ENCODE measurements around the gene VPS8.
"Not testable (repeated sequence)": the region's sequence is repeated elsewhere in the genome, so short reads cannot be mapped to it uniquely, and the experiment has no call there.

The VPS8 gene

DNA sequence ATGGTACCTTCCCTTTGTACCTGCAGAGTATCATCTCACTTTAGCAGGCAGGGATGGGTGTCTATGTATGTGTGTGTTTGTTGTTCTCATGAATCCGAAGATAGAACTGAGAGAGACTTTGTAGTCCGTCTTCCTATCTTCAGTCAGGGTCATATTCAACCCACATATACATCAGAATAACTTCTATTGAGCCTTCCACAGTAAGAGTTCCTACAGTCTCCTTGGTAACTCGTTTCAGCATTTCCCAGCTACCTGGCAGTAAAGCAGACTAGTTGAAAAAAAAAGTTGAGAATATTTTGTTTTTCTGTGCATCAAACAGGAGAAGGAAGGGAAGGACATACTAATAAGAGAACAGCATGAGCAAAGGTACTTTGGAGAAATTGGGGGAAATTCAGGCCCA lies 106.8 kb downstream of the VPS8 start:
- no peak for DNase-seq (ENCODE audit: low spot score)

DNA sequence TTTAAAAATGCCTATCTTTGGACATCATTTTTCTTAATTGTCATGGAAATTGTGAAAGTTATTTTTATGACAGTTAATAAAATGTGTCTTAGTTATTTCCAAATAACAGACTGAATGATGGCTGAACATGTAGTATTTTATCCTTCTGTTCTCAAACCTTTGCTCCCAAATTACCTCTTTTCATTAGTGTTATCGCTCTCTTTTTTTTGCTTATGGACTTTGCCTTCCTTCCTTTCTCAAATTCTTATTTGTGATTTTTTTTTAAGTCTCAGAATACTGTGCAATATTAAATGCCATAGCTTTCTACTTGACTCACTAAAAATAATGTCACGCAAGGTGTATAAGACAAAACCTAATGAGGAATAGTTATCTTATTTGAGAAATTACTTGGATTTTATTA lies 107.7 kb downstream of the VPS8 start:
- no peak for DNase-seq (ENCODE audit: low spot score)

DNA sequence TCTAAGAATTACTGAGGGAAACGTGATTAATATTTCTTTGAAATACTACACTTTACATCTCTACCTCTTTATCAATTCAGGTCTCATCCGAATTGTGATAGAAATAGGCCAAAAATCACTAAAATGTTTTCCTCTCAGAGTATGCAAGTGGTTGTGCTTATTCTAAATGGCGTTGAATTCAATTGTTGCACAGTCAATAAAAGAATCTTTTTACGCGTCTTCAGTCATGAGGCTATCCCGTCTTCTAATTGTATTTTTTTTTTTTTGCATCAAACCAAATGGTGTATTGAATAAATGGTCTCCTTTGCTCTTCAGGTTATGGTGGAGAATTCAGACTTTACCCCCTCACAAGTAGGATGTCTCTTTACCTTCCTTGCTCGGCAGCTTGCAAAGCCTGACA lies 112.6 kb downstream of the VPS8 start:
- no peak for DNase-seq (ENCODE audit: low spot score)

DNA sequence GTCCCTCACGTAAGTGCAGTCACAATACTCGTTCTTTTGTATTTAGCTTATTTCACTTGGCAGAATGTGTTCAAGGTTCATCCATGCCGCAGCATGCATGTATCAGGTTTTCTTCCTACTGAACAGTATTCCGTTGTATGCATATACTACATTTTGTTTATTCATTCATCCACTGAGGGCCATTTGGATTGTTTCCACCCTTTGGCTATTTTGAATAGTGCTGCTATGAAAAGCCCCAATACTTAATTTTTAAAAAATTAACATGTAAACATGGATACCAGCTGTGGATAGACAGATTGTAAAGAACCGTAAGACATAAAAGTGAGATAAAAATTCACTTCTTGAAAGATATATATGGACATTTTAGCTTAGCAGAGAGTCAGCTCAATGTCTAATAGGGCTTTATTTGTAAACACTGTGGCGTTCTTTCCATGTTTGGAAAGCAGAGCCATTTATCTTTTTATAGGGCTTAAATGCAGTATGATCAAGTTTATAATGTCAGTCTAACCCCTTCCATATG lies 115.9 kb downstream of the VPS8 start:
- no peak for DNase-seq (ENCODE audit: low spot score)

DNA sequence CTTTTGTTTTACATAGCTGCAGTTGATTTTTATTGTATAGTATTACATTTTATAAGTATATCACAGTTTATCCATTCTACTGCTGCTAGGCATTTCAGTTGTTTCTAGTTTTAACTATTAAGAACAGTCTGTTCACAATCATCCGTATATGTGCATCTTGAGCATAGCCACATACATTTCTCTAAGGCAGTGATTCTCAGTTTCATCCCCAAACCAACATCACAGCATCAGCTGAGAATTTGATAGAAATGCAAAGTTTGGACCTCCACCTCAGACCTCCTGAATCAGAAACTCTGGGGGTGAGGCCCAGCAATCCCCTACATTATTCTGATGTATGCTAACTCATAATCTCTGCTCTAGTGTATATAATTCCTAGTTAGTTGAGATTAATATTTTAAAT lies 120.8 kb downstream of the VPS8 start:
- no peak for DNase-seq (ENCODE audit: low spot score)

DNA sequence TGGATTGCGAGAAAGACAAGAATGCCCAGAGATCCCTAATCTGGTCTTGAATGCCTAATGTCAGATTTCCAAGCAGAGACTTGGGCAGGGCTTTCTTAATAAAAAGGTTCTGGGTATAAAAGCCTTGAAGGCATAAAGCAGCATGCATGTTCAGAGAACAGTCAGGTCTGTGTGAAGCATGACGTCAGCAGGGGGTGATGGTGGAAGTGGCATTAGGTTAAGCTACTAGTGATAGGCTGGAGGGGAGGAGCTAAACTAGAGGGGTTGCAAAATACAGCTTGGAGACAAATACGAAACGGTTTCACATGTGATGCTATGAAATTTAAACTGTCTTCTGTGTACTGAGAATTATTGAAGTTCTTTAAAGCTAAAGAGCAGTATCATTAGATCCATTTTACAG lies 125.6 kb downstream of the VPS8 start:
- no peak for DNase-seq (ENCODE audit: low spot score)

DNA sequence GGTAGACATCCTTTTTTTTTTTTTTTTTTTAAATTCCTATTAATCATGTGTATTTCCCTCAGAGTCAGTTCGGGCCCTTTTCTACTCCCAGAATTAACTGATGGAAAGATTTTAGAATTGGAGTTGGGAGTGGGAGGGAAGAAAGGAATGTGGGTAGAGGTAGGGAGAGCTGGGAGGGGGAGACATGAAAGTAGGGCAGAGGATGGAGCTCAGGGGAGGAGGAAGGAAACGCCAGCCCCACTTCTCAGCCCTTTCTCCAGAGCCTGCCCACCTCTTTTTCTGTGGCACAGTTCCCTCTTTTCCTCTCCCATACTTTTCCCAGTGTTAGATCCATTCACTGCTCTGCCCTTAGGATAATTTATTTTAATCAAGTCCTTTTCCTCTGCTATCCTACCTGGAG lies 129.4 kb downstream of the VPS8 start:
- no peak for DNase-seq (ENCODE audit: low spot score)

DNA sequence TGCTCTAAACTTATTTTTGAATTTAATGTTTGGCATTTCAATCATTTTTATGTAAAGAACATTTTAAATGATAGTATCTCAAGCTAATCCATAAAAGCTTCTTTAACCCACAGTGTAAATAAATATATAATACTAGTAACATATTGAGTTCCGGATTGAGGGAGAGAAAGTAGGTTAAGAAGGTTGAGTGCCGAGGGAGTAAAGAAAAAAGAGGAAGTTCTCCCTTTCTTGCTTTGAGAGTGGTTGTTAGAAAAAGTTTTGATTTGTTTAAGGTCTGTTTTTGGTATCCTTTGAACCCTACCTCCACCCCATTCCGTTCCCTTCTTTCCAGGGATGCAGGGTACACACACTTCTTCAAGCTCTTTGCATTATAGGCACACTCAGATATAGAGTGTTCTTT lies 130.8 kb downstream of the VPS8 start:
- DNase-seq (ENCODE audit: low spot score): no peak

DNA sequence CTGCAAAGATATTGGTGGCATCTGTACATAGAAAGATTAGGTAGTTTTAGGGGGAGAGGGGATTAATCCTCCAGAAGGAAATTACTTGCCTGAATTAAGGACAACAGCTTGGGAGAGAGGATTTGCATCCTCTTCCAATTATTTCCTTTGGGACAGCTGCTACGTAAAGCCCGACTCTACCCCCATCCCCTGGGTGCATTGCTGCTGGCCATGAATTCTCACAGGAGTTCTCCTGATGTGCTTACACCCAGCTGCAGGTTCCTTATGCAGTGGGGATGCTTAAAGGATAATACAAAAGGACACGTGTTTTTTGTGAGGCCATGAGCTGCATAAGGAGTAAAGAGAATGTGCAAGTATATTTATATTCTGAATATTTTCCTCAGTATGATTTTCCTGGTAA lies 132.3 kb downstream of the VPS8 start:
- no peak for DNase-seq (ENCODE audit: low spot score)

DNA sequence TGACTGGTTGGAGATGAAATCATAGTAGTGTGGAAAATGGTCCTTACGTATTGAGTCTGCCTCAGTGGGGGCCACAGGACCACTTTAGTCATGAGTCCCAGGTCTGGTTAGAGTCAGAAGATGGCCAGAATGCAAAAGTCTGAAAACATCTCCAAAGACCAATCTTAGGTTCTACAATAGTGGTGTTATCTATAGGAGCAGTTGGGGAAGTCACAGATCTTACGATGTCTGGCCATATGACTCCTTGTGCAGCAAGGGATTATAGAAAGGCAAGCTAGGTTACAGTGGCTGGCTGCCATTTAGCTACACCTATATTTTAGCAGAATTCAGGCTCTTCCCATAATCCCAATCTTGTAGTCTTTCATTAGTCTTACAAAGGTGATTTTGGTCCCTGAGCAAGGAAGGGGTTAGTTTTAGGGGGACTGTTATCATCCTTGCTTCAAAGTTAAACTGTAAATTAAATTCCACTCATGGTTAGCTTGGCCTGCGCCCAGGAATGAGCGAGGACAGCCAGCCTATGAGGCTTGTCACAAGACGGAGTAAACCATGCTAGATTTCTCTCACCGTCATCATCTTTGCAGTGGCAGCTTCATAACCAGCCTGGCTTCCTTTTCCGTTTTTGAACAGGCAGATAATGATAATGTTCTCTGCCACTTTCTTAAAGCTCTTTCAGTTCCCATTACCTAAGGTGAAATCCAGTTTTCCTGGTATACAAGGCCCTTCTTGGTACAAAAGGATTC lies 134.1 kb downstream of the VPS8 start:
- DNase-seq (ENCODE audit: low spot score): no peak

DNA sequence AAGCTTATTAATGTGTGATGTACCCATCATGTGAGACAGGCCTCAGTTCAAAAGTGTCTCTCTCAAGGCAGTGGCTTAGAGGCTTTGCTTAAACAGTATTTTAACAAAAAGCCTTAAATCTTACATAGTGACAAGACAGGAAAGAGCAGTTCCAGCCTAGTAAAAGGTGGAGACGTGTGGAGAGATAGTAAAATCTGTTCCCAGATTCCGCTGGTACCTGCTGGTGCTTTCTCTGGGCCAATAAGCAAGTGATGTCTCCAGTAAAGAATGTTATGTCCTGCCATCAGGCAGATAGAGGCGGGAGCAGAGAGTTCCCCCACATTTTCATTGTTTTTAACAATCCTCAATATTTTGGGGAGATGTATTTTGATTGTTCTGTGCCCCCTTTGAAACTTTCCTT lies 135.0 kb downstream of the VPS8 start:
- no peak for DNase-seq (ENCODE audit: low spot score)

DNA sequence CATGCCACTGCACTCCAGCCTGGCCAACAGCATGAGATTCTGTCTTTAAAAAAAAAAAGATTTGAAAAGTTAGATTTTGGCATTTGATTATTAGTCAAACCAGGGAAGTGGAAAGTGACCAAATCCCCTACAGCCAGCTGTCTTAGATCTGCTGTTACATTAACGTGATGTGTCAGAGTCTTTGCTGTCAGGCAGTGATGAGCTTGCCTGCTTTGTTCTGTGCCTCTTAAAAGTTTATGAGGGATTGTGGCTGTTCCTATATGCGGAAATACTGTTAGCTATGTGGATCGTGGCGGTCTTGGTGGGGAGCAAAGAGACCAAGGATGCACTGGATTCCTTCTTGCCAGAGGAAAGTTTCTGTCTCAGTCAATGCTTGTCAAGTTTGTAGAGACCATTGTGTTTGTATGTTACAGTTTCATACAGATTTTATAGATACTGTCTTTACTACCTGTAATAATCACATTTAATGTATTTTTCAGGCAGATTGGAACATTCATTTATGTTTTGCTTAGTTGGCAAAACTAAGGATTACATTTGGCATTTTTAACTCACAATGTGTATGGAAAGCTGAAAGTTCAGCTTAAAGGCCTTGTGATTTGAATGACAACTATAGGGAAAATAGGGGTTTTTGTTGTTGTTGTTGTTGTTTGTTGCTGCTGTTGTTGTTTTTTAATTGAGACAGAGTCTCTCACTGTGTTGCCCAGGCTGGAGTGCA lies 137.4 kb downstream of the VPS8 start:
- no peak for DNase-seq (ENCODE audit: low spot score)

DNA sequence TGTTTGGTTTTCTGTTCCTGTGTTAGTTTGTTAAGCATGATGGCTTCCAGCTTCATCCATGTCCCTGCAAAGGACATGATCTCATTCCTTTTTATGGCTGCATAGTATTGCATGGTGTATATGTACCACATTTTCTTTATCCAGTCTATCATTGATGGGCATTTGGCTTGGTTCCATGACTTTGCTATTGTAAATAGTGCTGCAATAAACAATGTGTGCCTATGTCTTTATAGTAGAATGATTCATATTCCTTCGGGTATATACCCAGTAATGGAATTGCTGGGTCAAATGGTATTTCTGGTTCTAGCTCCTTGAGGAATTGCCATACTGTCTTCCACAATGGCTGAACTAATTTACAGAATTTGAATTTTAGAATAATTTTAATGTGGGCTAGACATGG lies 138.8 kb downstream of the VPS8 start:
- DNase-seq (ENCODE audit: low spot score): not testable (repeated sequence)

DNA sequence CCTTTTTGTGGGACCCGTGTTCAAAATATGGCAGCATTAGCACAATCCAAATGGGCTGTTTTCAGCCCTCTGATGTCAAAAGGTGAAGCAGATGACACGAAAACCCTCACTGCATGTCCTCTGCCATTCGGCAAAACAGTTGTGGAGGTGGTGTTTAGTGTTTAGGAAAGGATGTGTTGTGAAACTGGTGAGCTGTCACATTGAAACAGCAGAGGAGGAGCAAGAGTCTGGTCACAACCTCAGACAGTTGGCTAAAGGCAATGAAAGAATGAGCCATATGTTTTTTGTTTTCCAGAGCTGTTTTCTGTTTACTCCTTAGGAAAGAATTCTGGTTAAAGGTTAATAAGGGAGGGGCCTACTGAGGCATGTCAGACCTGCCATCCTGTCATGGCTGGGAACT lies 140.7 kb downstream of the VPS8 start:
- DNase-seq (ENCODE audit: low spot score): no peak

DNA sequence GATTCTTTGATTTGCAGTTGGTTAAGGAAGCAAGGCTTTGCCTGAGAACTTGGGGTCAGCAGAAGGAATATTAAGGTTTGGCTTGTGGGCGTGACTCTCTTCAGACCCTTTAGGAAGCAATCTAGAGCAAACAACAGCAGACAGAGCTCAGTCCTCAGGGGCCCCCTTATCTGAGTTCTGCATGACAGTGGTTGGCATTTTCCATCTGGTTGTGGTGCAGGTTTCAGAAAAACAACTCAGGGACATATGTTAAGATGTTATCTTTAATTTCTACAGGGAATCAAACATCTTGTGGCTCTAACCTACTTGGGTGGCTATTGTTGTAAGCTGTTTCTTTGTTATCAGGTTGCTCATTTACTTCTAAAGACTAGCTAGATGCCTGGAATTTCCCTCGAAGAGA lies 141.4 kb downstream of the VPS8 start:
- DNase-seq (ENCODE audit: low spot score): no peak

DNA sequence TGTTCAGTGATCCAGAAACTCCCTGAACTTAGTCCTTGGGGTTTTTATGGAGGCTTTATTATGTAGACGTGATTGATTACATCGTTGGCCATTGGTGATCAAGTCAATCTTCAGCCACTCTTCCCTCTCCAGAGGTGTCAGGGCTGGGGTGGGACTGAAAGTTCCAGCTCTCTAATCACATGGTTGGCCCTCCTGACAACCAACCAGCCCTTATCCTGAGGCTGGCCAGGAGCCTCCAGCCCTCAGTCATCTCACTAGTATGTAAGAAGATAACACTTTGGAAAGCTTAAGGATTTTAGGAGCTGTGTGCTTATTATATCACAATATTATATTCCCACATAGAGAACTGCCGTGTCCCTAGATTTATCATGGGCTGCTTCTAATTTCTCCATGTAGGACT lies 142.3 kb downstream of the VPS8 start:
- no peak for DNase-seq (ENCODE audit: low spot score)

DNA sequence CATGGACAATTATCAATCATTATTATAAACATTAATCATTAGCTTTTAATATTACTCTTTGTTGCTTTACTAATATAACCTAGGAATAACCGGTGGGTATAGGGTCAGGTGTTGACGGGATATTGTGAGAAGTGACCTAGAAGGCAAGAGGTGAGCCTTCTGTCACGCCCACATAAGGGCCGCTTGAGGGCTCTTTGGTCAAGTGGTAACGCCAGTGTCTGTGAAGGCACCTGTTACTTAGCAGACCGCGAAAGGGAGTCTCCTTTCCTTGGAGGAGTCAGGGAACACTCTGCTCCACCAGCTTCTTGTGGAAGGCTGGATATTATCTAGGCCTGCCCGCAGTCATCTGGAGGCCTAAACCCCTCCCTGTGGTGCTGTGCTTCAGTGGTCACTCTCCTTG lies 142.9 kb downstream of the VPS8 start:
- DNase-seq (ENCODE audit: low spot score): not testable (repeated sequence)

DNA sequence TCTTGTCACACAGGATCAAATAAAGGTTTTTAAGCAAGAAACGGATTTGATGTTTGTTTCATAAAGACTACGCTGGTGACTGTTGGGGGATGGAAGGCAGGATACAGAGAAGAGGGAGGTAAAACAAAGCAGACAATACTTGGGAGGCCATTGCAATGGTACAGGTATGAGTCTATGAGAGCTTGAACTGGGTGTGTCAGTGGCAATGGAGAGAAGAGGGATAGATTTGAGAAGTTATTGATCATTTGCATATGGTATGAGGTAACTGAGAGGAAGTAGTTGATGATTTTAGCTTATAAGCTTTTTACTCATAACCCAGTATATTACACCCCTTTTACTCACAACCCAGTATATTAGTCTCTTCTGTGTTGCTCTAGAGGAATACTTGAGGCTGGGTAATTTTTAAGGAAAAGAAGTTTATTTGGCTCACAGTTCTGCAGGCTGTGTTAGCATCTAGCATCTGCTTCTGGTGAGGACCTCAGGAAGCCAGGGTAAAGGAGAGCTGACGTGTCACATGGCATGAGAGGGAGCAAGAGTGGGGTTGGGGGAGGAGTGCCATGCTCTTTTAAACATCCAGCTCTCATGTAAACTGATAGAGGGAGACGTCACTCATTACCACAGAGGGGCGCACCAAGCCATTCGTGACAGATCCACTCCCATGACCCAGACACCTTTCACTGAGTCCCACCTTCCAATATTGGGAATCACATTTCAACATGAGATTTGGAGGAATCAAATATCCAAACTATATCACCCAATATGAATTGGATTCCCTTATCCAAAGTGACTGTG lies 153.9 kb downstream of the VPS8 start:
- no peak for DNase-seq (ENCODE audit: low spot score)

DNA sequence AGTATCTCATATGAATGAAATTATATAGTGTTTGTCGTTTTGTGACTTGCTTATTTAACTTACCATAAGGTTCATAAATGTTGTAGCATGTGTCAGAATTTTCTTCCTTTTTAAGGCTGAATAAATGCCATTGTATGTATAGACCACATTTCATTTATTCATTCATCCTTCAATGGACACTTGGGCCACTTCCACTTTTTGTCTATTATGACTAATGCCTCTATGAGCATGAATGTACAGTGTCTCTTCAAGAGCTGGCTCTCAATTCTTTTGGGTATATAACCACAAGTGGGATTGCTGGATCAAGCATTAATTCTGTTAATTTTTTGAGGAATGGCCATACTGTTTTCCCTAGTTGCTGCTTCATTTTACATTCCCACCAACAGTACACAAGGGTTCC lies 156.1 kb downstream of the VPS8 start:
- no peak for DNase-seq (ENCODE audit: low spot score)

DNA sequence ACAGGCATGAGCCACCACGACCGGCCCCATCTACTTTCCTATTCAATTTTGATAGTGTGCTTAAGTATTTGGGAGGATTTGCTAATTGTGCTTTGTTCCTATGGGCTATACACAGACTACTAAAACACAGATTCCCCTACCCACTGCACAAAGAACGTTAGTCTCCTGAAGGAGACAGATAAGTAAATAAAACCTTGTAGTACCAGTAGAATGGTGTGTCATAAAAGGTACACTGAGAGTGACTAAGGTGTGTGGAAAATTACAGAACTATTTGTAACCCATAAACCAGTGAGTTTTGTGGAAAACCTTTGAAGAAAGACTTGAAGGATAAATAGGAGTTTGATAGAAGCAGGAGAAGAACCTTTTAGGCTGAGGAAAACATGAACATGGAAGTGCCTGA lies 158.2 kb downstream of the VPS8 start:
- DNase-seq (ENCODE audit: low spot score): no peak

DNA sequence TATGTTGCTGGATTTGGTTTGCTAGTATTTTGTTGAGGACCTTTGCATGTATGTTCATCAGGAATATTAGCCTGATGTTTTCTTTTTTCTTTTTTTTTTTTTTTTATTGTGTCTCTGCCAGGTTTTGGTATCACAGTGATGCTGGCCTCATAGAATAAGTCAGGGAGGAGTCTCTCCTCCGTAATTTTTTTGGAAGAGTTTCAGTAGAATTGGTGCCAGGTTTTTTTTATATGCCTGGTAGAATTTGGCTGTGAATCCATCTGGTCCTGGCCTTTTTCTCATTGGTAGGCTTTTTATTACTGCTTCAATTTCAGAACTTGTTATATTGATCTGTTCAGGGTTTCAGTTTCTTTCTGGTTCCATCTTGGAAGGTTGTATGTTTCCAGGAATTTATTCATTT lies 165.8 kb downstream of the VPS8 start:
- no peak for DNase-seq (ENCODE audit: low spot score)

DNA sequence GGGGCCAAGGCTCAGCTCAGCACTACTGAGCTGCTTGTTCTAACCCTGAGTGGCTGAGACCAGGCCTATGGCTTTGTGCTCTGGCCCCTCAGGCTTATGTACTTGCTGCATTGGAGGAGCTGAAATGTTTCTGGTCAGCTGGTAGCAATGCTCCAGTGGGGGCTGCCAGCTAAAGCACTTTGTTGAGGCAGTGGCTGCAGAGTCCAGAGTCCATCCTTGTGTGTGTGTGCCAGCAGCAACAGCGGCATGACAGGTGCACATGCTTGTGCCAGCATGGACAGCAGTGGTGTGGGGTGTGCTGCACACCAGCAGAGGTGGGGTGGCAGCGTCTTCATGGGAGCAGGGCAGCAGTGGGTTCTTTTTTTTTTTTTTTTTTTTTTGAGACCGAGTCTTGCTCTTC lies 169.1 kb downstream of the VPS8 start:
- no peak for DNase-seq (ENCODE audit: low spot score)

DNA sequence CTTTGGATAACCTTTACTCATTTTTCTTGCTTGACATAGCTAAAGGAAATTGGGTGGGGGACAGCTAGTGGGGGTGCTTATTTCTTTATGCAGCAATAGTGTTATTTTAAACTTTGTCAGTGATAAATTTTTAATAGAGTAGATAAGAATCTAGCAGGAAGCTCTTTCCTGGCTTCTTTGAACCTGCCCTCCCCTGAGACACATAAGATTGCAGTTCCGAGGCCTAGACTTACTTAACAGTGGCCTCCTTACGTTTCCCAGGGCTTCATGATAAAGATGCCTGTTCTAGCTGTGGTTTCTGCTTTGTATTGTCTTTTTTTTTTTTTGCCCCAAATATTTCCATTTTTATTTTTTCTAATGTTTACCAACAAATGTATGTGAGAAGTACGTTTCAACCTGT lies 170.1 kb downstream of the VPS8 start:
- no peak for DNase-seq (ENCODE audit: low spot score)
